Heart left ventricle (tissue), 13 donors: ENCODE measurements around the gene AQP3.
"Not testable (repeated sequence)": the region's sequence is repeated elsewhere in the genome, so short reads cannot be mapped to it uniquely, and the experiment has no call there.

Experiments used
- POLR2A ChIP-seq, 2 donors: fragments of 450-650 bp; IDR thresholded peaks; one replicate each; pipeline ENCODE4 v1.6.1; 2017; ENCODE audit warnings: antibody characterized with exemption in 2 of 2, mild to moderate bottlenecking in 2 of 2, moderate library complexity in 2 of 2
- TF ChIP-seq, protein P1 (sequence below), 12 donors: fragments of 200-600 bp; sonication (generic) in 4 of 12; IDR thresholded peaks; one replicate each; pipeline versions ENCODE4 v1.5.0 to v1.8.0; 2018 to 2022; ENCODE audit warnings: antibody characterized with exemption in 12 of 12, mild to moderate bottlenecking in 5 of 12
- donor health status: ischemic (EF 13 %, LVEDD 7.1; RV severe dilation, severe dysfunction).
- donor health status: DM: no; HTN: yes; CAD: no.
- donor health status: DM: no; HTN: no; CAD: no.
- donor health status: ischemic (EF 25% LVEDD 6.9; RV normal size, moderate dysfunction).
- donor health status: ischemic (EF 25% LVEDD 5.7; RV mildly dilated, moderate dysfunction).
- donor health status: ischemic (EF 35%, LVEDD 5.7; RV mildly dilated, moderate dysfunction).
- donor health status: nonischemic (EF 11% LVEDD 7.7; RV severe dilation, severe dysfunction).
- donor health status: DM: yes; HTN: yes; CAD: no.
- donor health status: PGD.
- donor health status: ischemic (EF 29% LVEDD 5.4; RV normal size, mild dysfunction).
- donor health status: nonischemic (EF 23%, LVEDD 6.1; RV moderate dilation, normal function).

DNA sequence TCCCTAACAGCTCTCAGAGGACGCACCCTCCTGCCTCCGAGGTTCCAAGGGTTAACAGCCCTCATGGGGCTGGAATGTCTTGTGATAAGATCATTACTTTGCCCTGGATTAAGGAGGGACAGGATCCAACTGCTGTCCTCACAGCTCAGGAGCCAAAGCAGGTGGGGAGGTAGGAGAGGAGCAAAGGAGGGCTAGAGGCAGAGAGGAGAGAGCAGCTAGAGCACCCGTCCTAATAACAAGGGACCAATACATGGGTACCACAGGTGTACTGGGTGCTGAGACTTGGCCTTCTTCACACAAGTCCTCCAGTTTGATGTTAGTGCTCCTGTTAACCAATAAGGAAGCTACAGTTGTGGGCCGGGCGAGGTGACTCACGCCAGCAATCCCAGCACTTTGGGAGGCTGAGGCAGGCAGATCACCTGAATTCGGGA lies 54.8 kb downstream of the AQP3 start:
- not testable (repeated sequence) for TF ChIP-seq POLR2A (IDR thresholded peaks at IDR 0.05)
- TF ChIP-seq, protein P1, sequence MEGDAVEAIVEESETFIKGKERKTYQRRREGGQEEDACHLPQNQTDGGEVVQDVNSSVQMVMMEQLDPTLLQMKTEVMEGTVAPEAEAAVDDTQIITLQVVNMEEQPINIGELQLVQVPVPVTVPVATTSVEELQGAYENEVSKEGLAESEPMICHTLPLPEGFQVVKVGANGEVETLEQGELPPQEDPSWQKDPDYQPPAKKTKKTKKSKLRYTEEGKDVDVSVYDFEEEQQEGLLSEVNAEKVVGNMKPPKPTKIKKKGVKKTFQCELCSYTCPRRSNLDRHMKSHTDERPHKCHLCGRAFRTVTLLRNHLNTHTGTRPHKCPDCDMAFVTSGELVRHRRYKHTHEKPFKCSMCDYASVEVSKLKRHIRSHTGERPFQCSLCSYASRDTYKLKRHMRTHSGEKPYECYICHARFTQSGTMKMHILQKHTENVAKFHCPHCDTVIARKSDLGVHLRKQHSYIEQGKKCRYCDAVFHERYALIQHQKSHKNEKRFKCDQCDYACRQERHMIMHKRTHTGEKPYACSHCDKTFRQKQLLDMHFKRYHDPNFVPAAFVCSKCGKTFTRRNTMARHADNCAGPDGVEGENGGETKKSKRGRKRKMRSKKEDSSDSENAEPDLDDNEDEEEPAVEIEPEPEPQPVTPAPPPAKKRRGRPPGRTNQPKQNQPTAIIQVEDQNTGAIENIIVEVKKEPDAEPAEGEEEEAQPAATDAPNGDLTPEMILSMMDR (IDR thresholded peaks at IDR 0.05) = not testable (repeated sequence)
